HCT116 (cell line): ENCODE data around the gene SEC22C.

ENCODE experiments used
- EZH2 ChIP-seq: fragments of 200-600 bp; sonication (generic); IDR thresholded peaks from 2 replicates; pipeline ENCODE4 v1.6.1; 2017; ENCODE audit warnings: antibody characterized with exemption, mixed run types
- JUND ChIP-seq: IDR thresholded peaks from 2 replicates; pipeline ENCODE4 v1.6.1; 2012
- REST ChIP-seq: IDR thresholded peaks from 2 replicates; pipeline ENCODE4 v1.6.1; 2012; ENCODE audit warnings: low read depth
- SRF ChIP-seq: IDR thresholded peaks from 2 replicates; pipeline ENCODE4 v1.6.1; 2012; ENCODE audit warnings: low read depth
- TF ChIP-seq, protein P1 (sequence below): IDR thresholded peaks from 2 replicates; pipeline ENCODE4 v1.6.1; 2012
- TF ChIP-seq, protein P2 (sequence below), 3 experiments: fragments of 200-600 bp in 1 of 3; sonication (generic) in 1 of 3; IDR thresholded peaks in 2 of 3; conservative IDR thresholded peaks in 1 of 3; 2 replicates each; pipeline ENCODE4 v1.5.1; 2012 to 2017; ENCODE audit warnings: low read depth in 2 of 3, low read length in 2 of 3, antibody characterized with exemption in 1 of 3, borderline replicate concordance in 1 of 3, control low read depth in 1 of 3, mild to moderate bottlenecking in 1 of 3, mixed read lengths in 1 of 3, mixed run types in 1 of 3, moderate library complexity in 1 of 3; ENCODE audit not compliant: insufficient read depth in 1 of 3

GRCh38 chr3:42505128-42505848 is 76.5 kb downstream of the SEC22C start:
- TF ChIP-seq, protein P1, sequence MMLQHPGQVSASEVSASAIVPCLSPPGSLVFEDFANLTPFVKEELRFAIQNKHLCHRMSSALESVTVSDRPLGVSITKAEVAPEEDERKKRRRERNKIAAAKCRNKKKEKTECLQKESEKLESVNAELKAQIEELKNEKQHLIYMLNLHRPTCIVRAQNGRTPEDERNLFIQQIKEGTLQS = no peak
- TF ChIP-seq REST (no peak), EZH2 (no peak), SRF (no peak), JUND (no peak)
- TF ChIP-seq, protein P2, sequence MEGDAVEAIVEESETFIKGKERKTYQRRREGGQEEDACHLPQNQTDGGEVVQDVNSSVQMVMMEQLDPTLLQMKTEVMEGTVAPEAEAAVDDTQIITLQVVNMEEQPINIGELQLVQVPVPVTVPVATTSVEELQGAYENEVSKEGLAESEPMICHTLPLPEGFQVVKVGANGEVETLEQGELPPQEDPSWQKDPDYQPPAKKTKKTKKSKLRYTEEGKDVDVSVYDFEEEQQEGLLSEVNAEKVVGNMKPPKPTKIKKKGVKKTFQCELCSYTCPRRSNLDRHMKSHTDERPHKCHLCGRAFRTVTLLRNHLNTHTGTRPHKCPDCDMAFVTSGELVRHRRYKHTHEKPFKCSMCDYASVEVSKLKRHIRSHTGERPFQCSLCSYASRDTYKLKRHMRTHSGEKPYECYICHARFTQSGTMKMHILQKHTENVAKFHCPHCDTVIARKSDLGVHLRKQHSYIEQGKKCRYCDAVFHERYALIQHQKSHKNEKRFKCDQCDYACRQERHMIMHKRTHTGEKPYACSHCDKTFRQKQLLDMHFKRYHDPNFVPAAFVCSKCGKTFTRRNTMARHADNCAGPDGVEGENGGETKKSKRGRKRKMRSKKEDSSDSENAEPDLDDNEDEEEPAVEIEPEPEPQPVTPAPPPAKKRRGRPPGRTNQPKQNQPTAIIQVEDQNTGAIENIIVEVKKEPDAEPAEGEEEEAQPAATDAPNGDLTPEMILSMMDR (IDR thresholded peaks at IDR 0.05 in 2 of 3, conservative IDR thresholded peaks at IDR 0.05 in 1 of 3; ENCODE audit: borderline replicate concordance in 1 of 3, insufficient read depth in 1 of 3, low read depth in 2 of 3, low read length in 2 of 3) = no peak
